Fibroblast of villous mesenchyme (primary cell): ENCODE measurements around the gene MYO3B. TPM values are rescaled to one million over a fixed set of nuclear protein-coding genes. Genes with fewer than 3 reads are reported as not detected.

ENCODE experiments used
- DNase-seq: peaks from one replicate; pipeline ENCODE4 v3.0.0-alpha.2; 2010; ENCODE audit warnings: low read depth
- H3K4me3 ChIP-seq: 2 replicates; pipeline ENCODE4 v1.5.1; 2011; ENCODE audit warnings: low read depth, mild to moderate bottlenecking, low read length
- CTCF ChIP-seq: IDR thresholded peaks from 2 replicates; pipeline ENCODE4 v1.5.1; 2012; ENCODE audit warnings: low read depth, mild to moderate bottlenecking, low read length; ENCODE audit not compliant: insufficient read depth
- total RNA-seq: library from RNA; depleted of rRNA; stranded (reverse); fragments of >200 nt; gene quantifications from 2 replicates; pipeline ENCODE4 v1.2.3, GENCODE V29; 2012

The MYO3B gene
- total RNA-seq, 1 donor: under 0.01 TPM

GRCh38 chr2:170582751-170583463 lies 405.0 kb downstream of the MYO3B start:
- TF ChIP-seq CTCF: no peak
- no peak for DNase-seq
- no peak overlapping the region for H3K4me3 ChIP-seq

DNA sequence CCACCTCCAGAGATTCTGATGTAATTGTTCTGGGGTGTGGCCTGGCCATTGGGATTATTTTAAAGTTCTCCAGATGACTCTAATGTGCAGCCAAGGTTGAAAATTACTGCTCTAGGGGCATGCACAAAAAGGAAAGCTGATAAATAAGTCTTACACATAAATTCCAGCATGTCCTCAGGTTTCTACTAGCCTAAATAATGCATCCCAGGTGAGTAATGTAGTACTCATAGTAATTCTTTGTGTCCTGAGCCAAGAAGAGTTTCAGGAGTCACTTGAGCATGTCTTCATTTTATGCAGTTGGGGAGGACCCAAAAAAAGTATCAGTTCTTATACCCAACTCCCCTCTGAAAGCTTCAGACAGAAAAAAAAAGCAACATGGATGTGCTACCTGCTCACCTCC lies 407.1 kb downstream of the MYO3B start:
- no peak overlapping the region for H3K4me3 ChIP-seq
- no peak for DNase-seq
- TF ChIP-seq CTCF: no peak

DNA sequence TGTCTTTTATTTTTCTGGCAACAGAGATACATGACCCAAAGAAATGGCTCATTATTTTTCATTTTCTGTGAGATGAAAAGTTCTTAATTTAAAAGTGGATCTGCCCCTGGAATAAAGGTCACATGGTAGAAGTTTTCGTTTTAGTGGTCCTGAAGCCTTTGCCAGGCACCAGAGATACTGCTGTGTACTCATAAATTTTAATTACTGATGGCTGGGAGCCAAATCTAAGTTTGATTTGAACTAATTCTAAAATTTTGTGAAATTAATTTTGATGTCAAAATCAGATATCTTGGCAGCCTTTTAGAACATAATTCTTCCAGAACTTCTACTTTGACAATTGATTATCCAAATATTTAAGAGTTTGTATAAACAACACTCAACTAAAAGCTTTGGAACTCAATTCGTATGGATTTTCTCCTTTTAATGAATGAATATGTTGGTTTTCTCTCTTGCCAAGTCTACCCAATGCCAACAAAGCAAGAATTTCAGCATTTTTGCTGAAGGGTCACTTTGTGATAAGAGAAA lies 408.7 kb downstream of the MYO3B start:
- no peak for TF ChIP-seq CTCF
- no peak overlapping the region for H3K4me3 ChIP-seq
- DNase-seq: no peak

GRCh38 chr2:170587117-170587516 lies 409.2 kb downstream of the MYO3B start:
- no peak for DNase-seq
- H3K4me3 ChIP-seq: no peak overlapping the region
- TF ChIP-seq CTCF: no peak

GRCh38 chr2:170587922-170588321 lies 410.0 kb downstream of the MYO3B start:
- TF ChIP-seq CTCF: no peak
- DNase-seq: no peak
- H3K4me3 ChIP-seq: no peak overlapping the region

DNA sequence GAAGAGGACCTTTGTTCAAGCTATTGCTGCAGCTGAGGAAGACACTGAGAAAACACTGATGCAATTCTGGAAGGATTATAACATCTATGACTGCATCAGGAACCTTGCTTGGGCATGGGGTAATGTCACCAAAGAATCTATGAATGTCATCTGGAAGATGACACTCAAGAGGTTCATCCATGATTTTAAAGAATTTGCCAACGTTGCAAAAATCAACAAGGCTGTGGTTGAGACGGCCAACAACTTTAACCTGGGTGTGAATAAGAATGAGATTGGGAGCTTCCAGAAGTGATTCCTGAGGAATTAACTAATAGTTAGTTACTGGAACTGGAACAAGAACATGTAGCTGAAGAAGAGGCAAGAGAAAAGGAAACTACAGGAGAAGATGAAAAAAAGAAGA lies 410.8 kb downstream of the MYO3B start:
- DNase-seq: no peak
- no peak for TF ChIP-seq CTCF
- H3K4me3 ChIP-seq: no peak overlapping the region

DNA sequence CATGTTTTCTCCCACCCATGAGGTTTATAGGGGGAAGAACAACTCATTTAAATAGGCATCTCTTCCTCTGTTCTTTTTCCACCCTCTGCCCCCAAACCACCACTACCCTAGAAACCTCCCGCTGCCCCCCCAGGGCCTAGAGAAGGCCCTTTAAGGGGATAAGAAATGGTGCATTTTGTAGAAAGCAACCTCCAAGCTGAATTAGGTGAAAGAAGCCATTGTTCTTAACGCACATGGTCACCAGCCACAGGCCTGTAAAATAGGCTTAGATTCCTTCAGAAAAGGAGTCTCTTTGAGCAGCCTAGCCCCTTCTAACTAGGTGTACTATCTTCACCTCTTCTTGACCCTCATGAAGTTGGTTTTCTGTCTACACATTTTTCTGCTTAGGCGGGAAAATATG lies 418.6 kb downstream of the MYO3B start:
- no peak for DNase-seq
- TF ChIP-seq CTCF: no peak
- H3K4me3 ChIP-seq: no peak overlapping the region
